Measurements from ENCODE around the gene ST3GAL4.

The ST3GAL4 gene

DNA sequence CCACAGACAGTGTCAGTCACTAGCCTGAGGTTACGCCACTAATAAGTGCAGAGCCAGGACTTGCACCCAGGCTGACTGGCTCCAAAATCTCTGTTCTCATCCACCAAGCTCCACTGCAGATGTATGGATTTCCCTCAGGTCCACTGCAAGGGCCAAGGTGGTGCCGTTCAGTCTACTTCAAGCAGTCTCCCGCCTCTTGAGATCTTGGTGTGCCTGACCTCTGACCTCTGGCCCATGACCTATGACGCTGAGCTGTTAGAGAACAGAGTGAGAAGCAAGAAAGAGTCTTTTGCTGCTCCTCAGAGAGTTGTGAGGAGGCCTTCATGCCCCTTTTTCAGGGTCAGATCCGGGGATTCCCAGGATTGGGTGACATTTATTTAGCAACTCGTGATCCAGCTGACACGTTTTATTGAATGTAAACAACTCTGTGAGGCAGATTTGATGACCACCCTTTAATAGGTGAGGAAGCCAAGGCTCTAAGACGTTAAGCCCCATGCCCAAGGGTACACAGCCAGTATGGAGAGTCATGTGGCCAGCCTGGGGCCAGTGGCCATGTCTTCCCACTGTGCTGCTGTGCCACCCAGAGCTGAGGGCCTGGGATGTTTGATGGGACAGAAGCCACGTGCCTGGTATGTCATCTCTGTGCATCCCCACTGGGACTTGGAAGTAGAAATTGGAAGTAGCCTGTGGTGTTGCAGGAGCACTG lies 26.4 kb upstream of the ST3GAL4 start:
- peaks cover 3 to 36% (median 24%) of the 10 kb centered on the region in 4 experiments for H3K36me3 ChIP-seq (ENCODE audit: control insufficient read depth in 4 of 4, insufficient read depth in 4 of 4, low read length in 3 of 4)
- no peak overlapping the region for H3K4me3 ChIP-seq (ENCODE audit: control insufficient read depth in 1 of 7, extremely low read depth in 1 of 7, insufficient read depth in 4 of 7, low read depth in 2 of 7, low read length in 6 of 7)
- no peak for DNase-seq
- CTCF ChIA-PET, result interaction anchor here (0.9 to 2.8 kb wide), 5 partner anchors 9 to 40 kb away, joined by 3 to 10 read pairs (median 4); no protein-coding TSS in a partner anchor
- no peaks in the 10 kb centered on the region for H3K9me3 ChIP-seq (ENCODE audit: control extremely low read depth in 1 of 5, control insufficient read depth in 4 of 5, insufficient read depth in 2 of 5, low read depth in 1 of 5, low read length in 4 of 5)
- POLR2A ChIA-PET, result interaction anchor here (1.9 kb wide), 1 partner anchor 11 kb away, joined by 4 read pairs; no protein-coding TSS in a partner anchor
- 100% methylated on average over 9 of the region's 9 CpGs for WGBS (ENCODE audit: insufficient coverage)
- H3K27me3 ChIP-seq (replicated peaks in 2 of 5; ENCODE audit: control insufficient read depth in 4 of 5, insufficient read depth in 5 of 5, low read length in 4 of 5), result no peaks in the 10 kb centered on the region
- no peak overlapping the region for H3K27ac ChIP-seq (ENCODE audit: insufficient read depth in 1 of 2, low read depth in 1 of 2, low read length in 2 of 2, poor library complexity in 1 of 2, severe bottlenecking in 2 of 2)
- H3K4me1 ChIP-seq (ENCODE audit: control extremely low read depth in 1 of 4, control insufficient read depth in 4 of 4, insufficient read depth in 4 of 4, low read length in 3 of 4), result peaks cover 0 to 16% (median 0%) of the 10 kb centered on the region in 4 experiments

DNA sequence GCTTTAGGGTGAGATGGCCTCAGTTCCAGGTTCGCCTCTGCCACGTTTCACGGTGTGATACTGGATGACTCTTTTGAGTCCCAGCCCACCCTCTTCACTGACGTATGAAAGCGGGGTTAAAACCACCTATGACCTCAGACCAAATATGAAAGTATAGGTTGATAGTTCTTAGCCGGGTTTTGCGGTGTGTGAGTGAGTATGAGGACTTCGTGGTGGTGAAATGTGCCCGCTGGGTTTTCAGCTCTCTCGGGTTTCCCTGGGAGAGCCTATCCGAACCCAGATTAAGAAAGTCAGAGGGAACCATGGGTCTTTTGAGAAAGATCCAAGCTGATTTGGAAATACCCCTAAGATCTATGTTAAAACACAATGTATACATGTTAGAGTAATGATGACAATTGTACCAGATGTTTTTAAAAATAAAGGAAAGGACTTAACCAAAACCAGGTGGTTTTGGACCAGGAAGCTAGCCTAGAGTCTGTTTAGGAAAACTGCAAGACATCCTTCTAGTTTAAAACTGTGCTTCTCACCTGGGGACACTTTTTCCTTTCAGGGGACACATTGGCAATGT lies 25.8 kb upstream of the ST3GAL4 start:
- Histone ChIP-seq H3K4me3 (ENCODE audit: control insufficient read depth in 1 of 7, extremely low read depth in 1 of 7, insufficient read depth in 4 of 7, low read depth in 2 of 7, low read length in 6 of 7) (no peak overlapping the region), H3K27ac (ENCODE audit: insufficient read depth in 1 of 2, low read depth in 1 of 2, low read length in 2 of 2, poor library complexity in 1 of 2, severe bottlenecking in 2 of 2) (no peak overlapping the region), H3K9me3 (ENCODE audit: control extremely low read depth in 1 of 5, control insufficient read depth in 4 of 5, insufficient read depth in 2 of 5, low read depth in 1 of 5, low read length in 4 of 5) (no peaks in the 10 kb centered on the region), H3K36me3 (ENCODE audit: control insufficient read depth in 4 of 4, insufficient read depth in 4 of 4, low read length in 3 of 4) (peaks cover 3 to 38% (median 22%) of the 10 kb centered on the region in 4 experiments), H3K4me1 (ENCODE audit: control extremely low read depth in 1 of 4, control insufficient read depth in 4 of 4, insufficient read depth in 4 of 4, low read length in 3 of 4) (peaks cover 0 to 19% (median under 1%) of the 10 kb centered on the region in 4 experiments), H3K27me3 (replicated peaks in 2 of 5; ENCODE audit: control insufficient read depth in 4 of 5, insufficient read depth in 5 of 5, low read length in 4 of 5) (no peaks in the 10 kb centered on the region)
- 97% methylated on average over 7 of the region's 11 CpGs for WGBS (ENCODE audit: insufficient coverage)
- no peak for DNase-seq
- ChIA-PET CTCF (interaction anchor here (0.9 to 2.8 kb wide), 4 partner anchors 8 to 39 kb away, joined by 3 to 10 read pairs (median 4); no protein-coding TSS in a partner anchor), POLR2A (interaction anchor here (1.9 kb wide), 1 partner anchor 11 kb away, joined by 4 read pairs; no protein-coding TSS in a partner anchor)

DNA sequence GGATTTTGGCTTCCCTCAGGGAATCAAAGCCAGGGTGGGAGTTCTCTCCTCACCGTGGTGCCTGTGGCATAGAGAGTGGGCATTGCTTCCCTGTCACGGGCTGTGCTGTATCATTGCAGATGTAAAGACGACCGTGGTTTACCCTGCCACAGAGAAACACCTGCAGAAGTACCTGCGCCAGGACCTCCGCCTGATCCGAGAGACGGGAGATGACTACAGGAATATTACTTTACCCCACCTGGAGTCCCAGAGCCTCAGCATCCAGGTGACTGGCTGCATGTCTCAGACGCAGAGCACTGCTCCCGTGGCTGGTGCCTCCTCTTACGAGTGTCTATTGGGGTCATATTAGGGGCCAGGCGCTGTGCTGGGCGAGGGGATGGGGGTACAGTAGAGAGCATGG lies 24.2 kb upstream of the ST3GAL4 start:
- DNase-seq, result no peak
- H3K27ac ChIP-seq (ENCODE audit: insufficient read depth in 1 of 2, low read depth in 1 of 2, low read length in 2 of 2, poor library complexity in 1 of 2, severe bottlenecking in 2 of 2), result no peak overlapping the region
- peaks cover 3 to 46% (median 24%) of the 10 kb centered on the region in 4 experiments for H3K36me3 ChIP-seq (ENCODE audit: control insufficient read depth in 4 of 4, insufficient read depth in 4 of 4, low read length in 3 of 4)
- WGBS (ENCODE audit: insufficient coverage), result 100% methylated on average over 8 of the region's 13 CpGs
- POLR2A ChIA-PET, result no interaction called here
- no peak overlapping the region for H3K4me3 ChIP-seq (ENCODE audit: control insufficient read depth in 1 of 7, extremely low read depth in 1 of 7, insufficient read depth in 4 of 7, low read depth in 2 of 7, low read length in 6 of 7)
- peaks cover 0 to 34% (median 14%) of the 10 kb centered on the region in 4 experiments for H3K4me1 ChIP-seq (ENCODE audit: control extremely low read depth in 1 of 4, control insufficient read depth in 4 of 4, insufficient read depth in 4 of 4, low read length in 3 of 4)
- H3K9me3 ChIP-seq (ENCODE audit: control extremely low read depth in 1 of 5, control insufficient read depth in 4 of 5, insufficient read depth in 2 of 5, low read depth in 1 of 5, low read length in 4 of 5), result no peaks in the 10 kb centered on the region
- H3K27me3 ChIP-seq (replicated peaks in 2 of 5; ENCODE audit: control insufficient read depth in 4 of 5, insufficient read depth in 5 of 5, low read length in 4 of 5), result no peaks in the 10 kb centered on the region
- CTCF ChIA-PET, result no interaction called here

DNA sequence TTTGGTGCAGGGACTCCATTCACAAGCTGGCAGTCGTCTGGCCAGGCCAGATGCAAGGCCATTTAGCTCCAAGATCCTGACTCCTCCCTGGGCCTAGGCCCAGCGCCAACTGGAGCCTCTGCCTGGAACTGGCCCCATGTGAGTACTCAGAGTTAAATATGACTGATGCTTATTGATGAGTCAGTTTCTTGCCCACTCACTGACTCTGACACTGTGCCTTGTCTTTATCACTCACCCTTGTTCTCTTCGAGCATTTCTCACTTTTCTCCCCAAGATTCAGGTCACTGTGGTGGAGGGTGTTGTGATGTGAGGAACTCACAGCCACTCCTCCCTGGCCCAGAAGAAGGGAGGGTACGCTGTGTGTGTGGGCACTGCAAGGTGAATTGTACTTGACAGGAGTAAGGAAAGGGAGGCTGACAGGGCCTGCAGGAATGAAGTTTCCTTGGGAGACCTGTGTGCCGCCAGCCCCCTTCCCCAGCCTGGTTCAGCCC lies 23.2 kb upstream of the ST3GAL4 start:
- WGBS (ENCODE audit: insufficient coverage), result 100% methylated on average over 3 of the region's 5 CpGs
- peaks cover 3 to 46% (median 24%) of the 10 kb centered on the region in 4 experiments for H3K36me3 ChIP-seq (ENCODE audit: control insufficient read depth in 4 of 4, insufficient read depth in 4 of 4, low read length in 3 of 4)
- H3K4me1 ChIP-seq (ENCODE audit: control extremely low read depth in 1 of 4, control insufficient read depth in 4 of 4, insufficient read depth in 4 of 4, low read length in 3 of 4), result peaks cover 0 to 44% (median 24%) of the 10 kb centered on the region in 4 experiments
- no peak overlapping the region for H3K27ac ChIP-seq (ENCODE audit: insufficient read depth in 1 of 2, low read depth in 1 of 2, low read length in 2 of 2, poor library complexity in 1 of 2, severe bottlenecking in 2 of 2)
- H3K9me3 ChIP-seq (ENCODE audit: control extremely low read depth in 1 of 5, control insufficient read depth in 4 of 5, insufficient read depth in 2 of 5, low read depth in 1 of 5, low read length in 4 of 5), result no peaks in the 10 kb centered on the region
- H3K27me3 ChIP-seq (replicated peaks in 2 of 5; ENCODE audit: control insufficient read depth in 4 of 5, insufficient read depth in 5 of 5, low read length in 4 of 5), result no peaks in the 10 kb centered on the region
- POLR2A ChIA-PET, result no interaction called here
- DNase-seq, result no peak
- CTCF ChIA-PET, result no interaction called here
- no peak overlapping the region for H3K4me3 ChIP-seq (ENCODE audit: control insufficient read depth in 1 of 7, extremely low read depth in 1 of 7, insufficient read depth in 4 of 7, low read depth in 2 of 7, low read length in 6 of 7)

DNA sequence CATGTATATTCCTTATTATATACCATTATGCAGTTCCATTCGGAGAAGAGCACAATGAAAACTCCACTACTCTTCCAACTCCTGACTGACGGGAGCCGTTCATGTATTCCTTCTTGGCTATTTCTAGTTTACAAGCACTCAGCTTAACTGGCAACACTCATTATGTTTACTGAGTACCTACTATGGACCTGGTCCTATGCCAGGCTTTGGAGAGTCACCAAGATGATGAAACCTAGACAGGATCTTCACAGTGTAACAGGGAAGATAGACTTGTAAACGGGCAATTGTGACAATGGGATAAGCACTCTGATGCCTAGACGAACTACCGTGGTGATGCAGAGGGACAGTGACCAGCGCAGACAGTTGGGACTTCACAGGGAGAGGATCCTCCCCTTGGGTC lies 22.3 kb upstream of the ST3GAL4 start:
- ChIA-PET CTCF (no interaction called here), POLR2A (no interaction called here)
- Histone ChIP-seq H3K36me3 (ENCODE audit: control insufficient read depth in 4 of 4, insufficient read depth in 4 of 4, low read length in 3 of 4) (peaks cover 3 to 50% (median 25%) of the 10 kb centered on the region in 4 experiments), H3K27me3 (replicated peaks in 2 of 5; ENCODE audit: control insufficient read depth in 4 of 5, insufficient read depth in 5 of 5, low read length in 4 of 5) (no peaks in the 10 kb centered on the region), H3K4me3 (ENCODE audit: control insufficient read depth in 1 of 7, extremely low read depth in 1 of 7, insufficient read depth in 4 of 7, low read depth in 2 of 7, low read length in 6 of 7) (no peak overlapping the region), H3K4me1 (ENCODE audit: control extremely low read depth in 1 of 4, control insufficient read depth in 4 of 4, insufficient read depth in 4 of 4, low read length in 3 of 4) (peaks cover 0 to 46% (median 28%) of the 10 kb centered on the region in 4 experiments), H3K27ac (ENCODE audit: insufficient read depth in 1 of 2, low read depth in 1 of 2, low read length in 2 of 2, poor library complexity in 1 of 2, severe bottlenecking in 2 of 2) (no peak overlapping the region), H3K9me3 (ENCODE audit: control extremely low read depth in 1 of 5, control insufficient read depth in 4 of 5, insufficient read depth in 2 of 5, low read depth in 1 of 5, low read length in 4 of 5) (no peaks in the 10 kb centered on the region)
- WGBS (ENCODE audit: insufficient coverage), result 98% methylated on average over 7 of the region's 7 CpGs
- no peak for DNase-seq

DNA sequence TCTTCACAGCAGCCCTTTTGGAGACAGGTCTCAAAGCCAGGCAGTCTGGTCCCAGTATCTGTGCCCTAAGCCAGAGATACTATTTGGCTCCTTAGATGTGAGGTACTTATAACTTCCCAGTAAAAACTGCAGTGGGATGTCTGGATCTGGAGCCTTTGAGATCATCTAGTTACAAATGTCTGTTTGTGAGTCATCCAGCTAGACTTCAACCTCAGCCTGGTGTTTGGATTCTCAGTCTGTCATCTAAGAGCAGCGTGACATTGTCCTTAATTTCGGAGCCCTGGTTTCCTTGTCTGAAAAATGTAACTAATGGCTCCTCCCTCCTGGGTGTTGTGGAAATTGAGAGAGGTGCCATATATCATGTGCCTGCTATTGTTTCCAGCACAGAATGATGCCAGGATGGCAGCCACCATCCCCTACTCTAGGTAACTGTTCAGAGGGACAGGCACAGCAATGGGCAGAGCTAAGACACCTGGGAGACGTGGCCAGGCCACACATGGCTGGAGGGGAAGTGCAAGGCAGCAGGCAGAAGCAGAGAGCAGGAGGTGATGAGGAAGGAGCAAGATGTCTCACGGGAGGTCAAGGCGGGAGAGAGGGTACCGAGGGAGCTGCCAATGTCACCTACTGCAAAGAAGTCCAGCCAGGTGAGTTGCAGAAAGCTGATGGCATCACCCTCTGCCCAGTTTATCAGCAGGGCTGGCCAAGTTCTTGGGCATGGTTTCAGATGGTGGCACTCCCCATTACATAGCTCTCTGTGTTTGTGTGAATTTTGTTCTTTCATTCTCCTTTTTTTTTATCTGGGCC lies 20.6 kb upstream of the ST3GAL4 start:
- peaks cover 3 to 57% (median 27%) of the 10 kb centered on the region in 4 experiments for H3K36me3 ChIP-seq (ENCODE audit: control insufficient read depth in 4 of 4, insufficient read depth in 4 of 4, low read length in 3 of 4)
- H3K27me3 ChIP-seq (replicated peaks in 2 of 5; ENCODE audit: control insufficient read depth in 4 of 5, insufficient read depth in 5 of 5, low read length in 4 of 5), result no peaks in the 10 kb centered on the region
- 90% methylated on average over 4 of the region's 6 CpGs for WGBS (ENCODE audit: insufficient coverage)
- ChIA-PET CTCF (interaction anchor here (0.6 to 1.6 kb wide), 5 partner anchors 9 to 58 kb away, joined by 3 to 7 read pairs (median 4); no protein-coding TSS in a partner anchor), POLR2A (no interaction called here)
- H3K4me3 ChIP-seq (ENCODE audit: control insufficient read depth in 1 of 7, extremely low read depth in 1 of 7, insufficient read depth in 4 of 7, low read depth in 2 of 7, low read length in 6 of 7), result no peak overlapping the region
- peaks cover 0 to 43% (median 28%) of the 10 kb centered on the region in 4 experiments for H3K4me1 ChIP-seq (ENCODE audit: control extremely low read depth in 1 of 4, control insufficient read depth in 4 of 4, insufficient read depth in 4 of 4, low read length in 3 of 4)
- no peak overlapping the region for H3K27ac ChIP-seq (ENCODE audit: insufficient read depth in 1 of 2, low read depth in 1 of 2, low read length in 2 of 2, poor library complexity in 1 of 2, severe bottlenecking in 2 of 2)
- no peak for DNase-seq
- no peaks in the 10 kb centered on the region for H3K9me3 ChIP-seq (ENCODE audit: control extremely low read depth in 1 of 5, control insufficient read depth in 4 of 5, insufficient read depth in 2 of 5, low read depth in 1 of 5, low read length in 4 of 5)
